ENCODE measurements around the gene DIP2A.
"Not testable (repeated sequence)": the region's sequence is repeated elsewhere in the genome, so short reads cannot be mapped to it uniquely, and the experiment has no call there.

The DIP2A gene

GRCh38 chr21:46454142-46454541 lies 4.5 kb upstream of the DIP2A start:
- no peak for DNase-seq

GRCh38 chr21:46454634-46455390 lies 3.9 kb upstream of the DIP2A start:
- DNase-seq = no peak

GRCh38 chr21:46455575-46456385 lies 2.9 kb upstream of the DIP2A start:
- DNase-seq = no peak

- DNase-seq = no peak
These were observed 1.9 kb upstream of the DIP2A start for GRCh38 chr21:46456750-46457149.

- DNase-seq = peak; percentile 15 to 30
These were observed 833 bp upstream of the DIP2A start for GRCh38 chr21:46457801-46458314.

GRCh38 chr21:46459024-46459355 lies 299 bp downstream of the DIP2A start:
- DNase-seq = no peak

GRCh38 chr21:46459356-46460112 lies 843 bp downstream of the DIP2A start:
- peak; percentile 4 to 10 for DNase-seq

GRCh38 chr21:46461909-46462308 lies 3.2 kb downstream of the DIP2A start:
- DNase-seq = no peak

GRCh38 chr21:46465153-46465552 lies 6.5 kb downstream of the DIP2A start:
- not testable (repeated sequence) for DNase-seq

GRCh38 chr21:46465651-46466050 lies 7.0 kb downstream of the DIP2A start:
- no peak for DNase-seq

GRCh38 chr21:46468108-46468774 lies 9.6 kb downstream of the DIP2A start:
- no peak for DNase-seq

GRCh38 chr21:46469275-46469674 lies 10.6 kb downstream of the DIP2A start:
- no peak for DNase-seq

- DNase-seq = no peak
These were observed 12.8 kb downstream of the DIP2A start for GRCh38 chr21:46471514-46471913.

GRCh38 chr21:46472246-46472645 lies 13.6 kb downstream of the DIP2A start:
- DNase-seq = no peak

- DNase-seq = no peak
These were observed 15.7 kb downstream of the DIP2A start for GRCh38 chr21:46474382-46474781.

- no peak for DNase-seq
These were observed 16.6 kb downstream of the DIP2A start for GRCh38 chr21:46475296-46475695.

- DNase-seq = no peak
These were observed 19.1 kb downstream of the DIP2A start for GRCh38 chr21:46477765-46478164.

GRCh38 chr21:46478910-46479309 lies 20.2 kb downstream of the DIP2A start:
- DNase-seq = no peak

GRCh38 chr21:46480466-46480865 lies 21.8 kb downstream of the DIP2A start:
- no peak for DNase-seq

- no peak for DNase-seq
These were observed 23.6 kb downstream of the DIP2A start for GRCh38 chr21:46482225-46482845.

GRCh38 chr21:46482846-46483231 lies 24.1 kb downstream of the DIP2A start:
- DNase-seq = no peak

Data from activated CD4-positive, alpha-beta T cell treated with anti-CD3 and anti-CD28 coated beads for 4 hours (primary cell).